Measurements from ENCODE around the gene MACROD2.

DNA sequence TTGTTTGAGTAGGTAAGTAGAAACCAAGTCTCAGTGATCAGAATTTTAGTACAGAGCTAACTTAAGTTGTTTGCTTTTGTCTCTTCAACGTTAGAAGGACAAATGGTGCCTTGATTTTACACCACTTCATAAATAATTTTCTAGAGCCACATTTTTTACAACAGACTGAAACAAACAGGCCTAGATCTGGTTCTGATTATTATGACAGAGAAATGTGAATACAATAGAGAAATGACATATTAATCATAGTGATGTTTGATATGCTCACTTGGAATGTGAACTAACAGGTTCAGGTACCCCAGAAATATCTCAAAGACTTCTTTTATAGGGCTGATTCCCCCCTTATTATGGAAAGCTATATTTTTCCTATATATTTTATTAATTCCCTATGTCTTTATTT is 1817.4 kb downstream of the MACROD2 start:
- TF ChIP-seq, protein P1, sequence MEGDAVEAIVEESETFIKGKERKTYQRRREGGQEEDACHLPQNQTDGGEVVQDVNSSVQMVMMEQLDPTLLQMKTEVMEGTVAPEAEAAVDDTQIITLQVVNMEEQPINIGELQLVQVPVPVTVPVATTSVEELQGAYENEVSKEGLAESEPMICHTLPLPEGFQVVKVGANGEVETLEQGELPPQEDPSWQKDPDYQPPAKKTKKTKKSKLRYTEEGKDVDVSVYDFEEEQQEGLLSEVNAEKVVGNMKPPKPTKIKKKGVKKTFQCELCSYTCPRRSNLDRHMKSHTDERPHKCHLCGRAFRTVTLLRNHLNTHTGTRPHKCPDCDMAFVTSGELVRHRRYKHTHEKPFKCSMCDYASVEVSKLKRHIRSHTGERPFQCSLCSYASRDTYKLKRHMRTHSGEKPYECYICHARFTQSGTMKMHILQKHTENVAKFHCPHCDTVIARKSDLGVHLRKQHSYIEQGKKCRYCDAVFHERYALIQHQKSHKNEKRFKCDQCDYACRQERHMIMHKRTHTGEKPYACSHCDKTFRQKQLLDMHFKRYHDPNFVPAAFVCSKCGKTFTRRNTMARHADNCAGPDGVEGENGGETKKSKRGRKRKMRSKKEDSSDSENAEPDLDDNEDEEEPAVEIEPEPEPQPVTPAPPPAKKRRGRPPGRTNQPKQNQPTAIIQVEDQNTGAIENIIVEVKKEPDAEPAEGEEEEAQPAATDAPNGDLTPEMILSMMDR (IDR thresholded peaks at IDR 0.05): no peak
- no peak for TF ChIP-seq POLR2A (IDR thresholded peaks at IDR 0.05)
